Upper lobe of left lung (tissue), 6 donors: ENCODE results near the gene SCN7A. TPM values are rescaled to one million over a fixed set of nuclear protein-coding genes. Genes with fewer than 3 reads are reported as not detected.
A peak's percentile ranks its signal among the peaks of the same experiment; 100 is the strongest.

ENCODE experiments used
- ATAC-seq, 2 donors: fragments of 200-7000 bp; cut with Tn5 transposase; one replicate each; pipeline ENCODE4 v1.9.1; 2022; ENCODE audit warnings: mild to moderate bottlenecking in 2 of 2, moderate library complexity in 2 of 2; ENCODE audit not compliant: low FRiP score in 2 of 2
- DNase-seq, 2 donors: peaks; one replicate each; pipeline ENCODE4 v3.0.0-alpha.2; 2019 to 2020
- H3K27ac ChIP-seq, 4 donors: fragments of 200-600 bp; sonication (generic); one replicate each; pipeline ENCODE4 v1.5.1; 2016 to 2019
- H3K27me3 ChIP-seq, 4 donors: fragments of 200-600 bp; sonication (generic); one replicate each; pipeline ENCODE4 v1.5.1; 2017 to 2019
- H3K36me3 ChIP-seq, 4 donors: fragments of 200-600 bp; sonication (generic); one replicate each; pipeline ENCODE4 v1.5.1; 2016 to 2019
- H3K4me1 ChIP-seq, 4 donors: fragments of 200-600 bp; sonication (generic); one replicate each; pipeline ENCODE4 v1.5.1; 2018 to 2019
- H3K4me3 ChIP-seq, 4 donors: fragments of 200-600 bp; sonication (generic); one replicate each; pipeline ENCODE4 v1.5.1; 2017 to 2019; ENCODE audit warnings: mild to moderate bottlenecking in 2 of 4, moderate library complexity in 1 of 4
- H3K9me3 ChIP-seq, 4 donors: fragments of 200-600 bp; sonication (generic); one replicate each; pipeline ENCODE4 v1.5.1; 2018 to 2019
- CTCF ChIP-seq, 6 experiments: fragments of 450-650 bp in 4 of 6; fragments of 200-600 bp in 2 of 6; sonication (generic) in 2 of 6; IDR thresholded peaks; one replicate each; pipeline ENCODE4 v1.5.1; 2016 to 2019; ENCODE audit warnings: antibody characterized with exemption in 6 of 6
- EP300 ChIP-seq, 4 donors: sonication (generic); formaldehyde crosslinking; IDR thresholded peaks; one replicate each; pipeline ENCODE4 v1.5.1; 2017; ENCODE audit warnings: antibody characterized with exemption in 4 of 4, control low read depth in 2 of 4
- POLR2A ChIP-seq, 4 donors: fragments of 450-650 bp; IDR thresholded peaks; one replicate each; pipeline ENCODE4 v1.5.1; 2016 to 2017; ENCODE audit warnings: antibody characterized with exemption in 4 of 4, mild to moderate bottlenecking in 2 of 4
- POLR2AphosphoS5 ChIP-seq, 2 donors: sonication (generic); formaldehyde crosslinking; IDR thresholded peaks; one replicate each; pipeline ENCODE4 v1.5.1; 2017; ENCODE audit warnings: antibody characterized with exemption in 2 of 2
- WGBS, 2 donors: methylation state at CpG; one replicate each; pipeline ENCODE4 v1.1.5; 2017 to 2018; 5-methylcytosine and 5-hydroxymethylcytosine counted together
- total RNA-seq, 6 donors: library from RNA; depleted of rRNA in 4 of 6; stranded (reverse); fragments of >200 nt in 4 of 6; gene quantifications; one replicate each; pipeline versions ENCODE4 v1.1.0 to v1.2.1, GENCODE V29; 2016 to 2021
- donor health status: DM: no; HTN: no; CAD: no; lungs with moderate emphysema.
- donor health status: DM: no; HTN: yes; CAD: no; lungs with severe emphysema.

Gene SCN7A
- 10 to 100 TPM; 37.8 to 99.9 (median 60.0) TPM for total RNA-seq

GRCh38 chr2:166494140-166494624 is at the start of gene SCN7A:
Gene SCN7A, minus strand, starts transcription at chr2:166494249. Its CDS starts 16,553 bp downstream, at chr2:166477696.
- Histone ChIP-seq H3K27me3 (no peaks in the 10 kb centered on the region), H3K27ac (peak within 1 kb of the TSS in 3 of 4 donors; percentile 5 to 59 (median 58)), H3K36me3 (no peaks in the 10 kb centered on the region), H3K4me3 (peak within 1 kb of the TSS in 3 of 4 donors; percentile 38 to 51 (median 46)), H3K4me1 (no peaks in the 10 kb centered on the region), H3K9me3 (no peaks in the 10 kb centered on the region)
- peak; percentile 35 to 59 for DNase-seq
- WGBS, 2 donors = 9 to 16% methylated on average over 14 to 16 of the region's 16 CpGs
- TF ChIP-seq POLR2A (IDR thresholded peaks at IDR 0.05) (peak in 1 of 4 donors; percentile 33), CTCF (IDR thresholded peaks at IDR 0.05) (no peak), POLR2AphosphoS5 (IDR thresholded peaks at IDR 0.05) (peak; percentile 87 to 95), EP300 (IDR thresholded peaks at IDR 0.05) (peak in 2 of 4 donors; percentile 59 to 62)
- peak; percentile 91 for ATAC-seq

GRCh38 chr2:166539340-166540162 is 45.5 kb upstream of the SCN7A start:
- 29 to 31% methylated on average over 9 of the region's 9 CpGs for WGBS, 2 donors
- Histone ChIP-seq H3K36me3 (no peaks in the 10 kb centered on the region), H3K4me1 (peaks cover 0 to 6% (median 2%) of the 10 kb centered on the region in 4 donors), H3K4me3 (no peak overlapping the region), H3K9me3 (no peaks in the 10 kb centered on the region), H3K27me3 (no peaks in the 10 kb centered on the region), H3K27ac (no peak overlapping the region)
- peak; percentile 68 to 85 for ATAC-seq
- TF ChIP-seq POLR2A (IDR thresholded peaks at IDR 0.05) (no peak), CTCF (IDR thresholded peaks at IDR 0.05) (peak; percentile 37 to 73 (median 68))
- DNase-seq = no peak

GRCh38 chr2:166536111-166536510 is 42.1 kb upstream of the SCN7A start:
- WGBS, 2 donors = 88 to 93% methylated on average over 2 of the region's 2 CpGs
- no peaks in the 10 kb centered on the region for H3K9me3 ChIP-seq
- ATAC-seq (no peak), DNase-seq (no peak)
- H3K27ac ChIP-seq = no peak overlapping the region
- H3K36me3 ChIP-seq = no peaks in the 10 kb centered on the region
- no peak overlapping the region for H3K4me3 ChIP-seq
- TF ChIP-seq CTCF (IDR thresholded peaks at IDR 0.05) (no peak), POLR2A (IDR thresholded peaks at IDR 0.05) (no peak), POLR2AphosphoS5 (IDR thresholded peaks at IDR 0.05) (no peak), EP300 (IDR thresholded peaks at IDR 0.05) (no peak)
- H3K4me1 ChIP-seq = peaks cover 0 to 6% (median 2%) of the 10 kb centered on the region in 4 donors
- H3K27me3 ChIP-seq = no peaks in the 10 kb centered on the region

- no peak for ATAC-seq
- Histone ChIP-seq H3K4me3 (no peak overlapping the region), H3K36me3 (no peaks in the 10 kb centered on the region), H3K27me3 (no peaks in the 10 kb centered on the region), H3K4me1 (no peaks in the 10 kb centered on the region), H3K9me3 (no peaks in the 10 kb centered on the region), H3K27ac (no peak overlapping the region)
- TF ChIP-seq POLR2AphosphoS5 (IDR thresholded peaks at IDR 0.05) = no peak
- TF ChIP-seq EP300 (IDR thresholded peaks at IDR 0.05) = no peak
- TF ChIP-seq CTCF (IDR thresholded peaks at IDR 0.05) = no peak
- TF ChIP-seq POLR2A (IDR thresholded peaks at IDR 0.05) = no peak
- 31 to 44% methylated on average over 3 of the region's 3 CpGs for WGBS, 2 donors
- DNase-seq = no peak
Observed at GRCh38 chr2:166521155-166521554, 27.1 kb upstream of the SCN7A start.
